Panc1 (cell line): Measurements from ENCODE around the gene FLACC1. TPM values are rescaled to one million over a fixed set of nuclear protein-coding genes. Genes with fewer than 3 reads are reported as not detected.

ENCODE experiments used
- ATAC-seq: fragments of 200-7000 bp; cut with Tn5 transposase; 2 replicates; pipeline ENCODE4 v1.9.1; 2020; ENCODE audit warnings: mild to moderate bottlenecking, moderate library complexity
- BruUV-seq: library from RNA; stranded (reverse); fragments of 400-500 nt; replicated peaks from 2 replicates; lab custom pipeline; 2021; lab: Mats Ljungman, UMichigan
- CTCF ChIA-PET: fragments of 300-600 bp; sonication (Branson Sonifier 250); formaldehyde crosslinking; loops from one replicate; lab custom pipeline; 2022; ENCODE audit warnings: antibody characterized with exemption; lab: Charles Lee
- POLR2A ChIA-PET: fragments of 300-600 bp; sonication (Branson Sonifier 250); formaldehyde crosslinking; loops from one replicate; lab custom pipeline; 2022; ENCODE audit warnings: antibody characterized with exemption; lab: Charles Lee
- DNase-seq: peaks from one replicate; pipeline ENCODE4 v3.0.0-alpha.2; 2010; ENCODE audit warnings: low read depth, low spot score
- H3K27ac ChIP-seq: 2 replicates; pipeline ENCODE4 v1.5.1; 2011; ENCODE audit warnings: mild to moderate bottlenecking, low read length, inconsistent platforms
- H3K27me3 ChIP-seq: fragments of 200-500 bp; sonication (Bioruptor generic); 2 replicates; pipeline ENCODE4 v1.6.0; 2014; ENCODE audit warnings: low read length, inconsistent platforms; ENCODE audit not compliant: control insufficient read depth, insufficient read depth
- H3K36me3 ChIP-seq: fragments of 200-500 bp; sonication (Bioruptor generic); 2 replicates; pipeline ENCODE4 v1.5.1; 2014; ENCODE audit warnings: inconsistent platforms, mild to moderate bottlenecking, low read length, moderate library complexity; ENCODE audit not compliant: control insufficient read depth, insufficient read depth
- H3K4me1 ChIP-seq: 2 replicates; pipeline ENCODE4 v1.5.1; 2011; ENCODE audit warnings: inconsistent platforms, mild to moderate bottlenecking, low read length, moderate library complexity; ENCODE audit not compliant: control insufficient read depth, insufficient read depth
- H3K4me3 ChIP-seq, 2 experiments: 2 replicates each; pipeline ENCODE4 v1.5.1; 2011 to 2012; ENCODE audit warnings: low read depth in 2 of 2, low read length in 2 of 2, mild to moderate bottlenecking in 2 of 2, inconsistent platforms in 1 of 2, moderate library complexity in 1 of 2
- H3K9me3 ChIP-seq: fragments of 200-500 bp; sonication (Bioruptor generic); 2 replicates; pipeline ENCODE4 v1.5.1; 2014; ENCODE audit warnings: low read depth, mild to moderate bottlenecking, inconsistent platforms, low read length, moderate library complexity; ENCODE audit not compliant: control insufficient read depth, insufficient read depth
- CTCF ChIP-seq: fragments of 450-650 bp; IDR thresholded peaks from 2 replicates; pipeline ENCODE4 v1.5.1; 2017; ENCODE audit warnings: mild to moderate bottlenecking
- POLR2AphosphoS5 ChIP-seq: IDR thresholded peaks from 2 replicates; pipeline ENCODE4 v1.6.1; 2012; ENCODE audit warnings: mild to moderate bottlenecking, low read depth, low read length, moderate library complexity
- REST ChIP-seq, 2 experiments: IDR thresholded peaks; 2 replicates each; pipeline ENCODE4 v1.6.1; 2011 to 2012; ENCODE audit warnings: low read depth in 2 of 2, control low read depth in 1 of 2, low read length in 1 of 2, mild to moderate bottlenecking in 1 of 2, moderate library complexity in 1 of 2; ENCODE audit not compliant: insufficient read depth in 1 of 2
- SIN3A ChIP-seq: IDR thresholded peaks from 2 replicates; pipeline ENCODE4 v1.6.1; 2012; ENCODE audit warnings: low read depth, mild to moderate bottlenecking, low read length, moderate library complexity, borderline replicate concordance; ENCODE audit not compliant: insufficient read depth
- TCF7L2 ChIP-seq: IDR thresholded peaks from 2 replicates; pipeline ENCODE4 v1.6.1; 2011; ENCODE audit warnings: mild to moderate bottlenecking, low read depth, low read length, inconsistent platforms
- in situ Hi-C: cut with HindIII; loops from 2 replicates; pipeline ENCODE4 v1.10.0; 2016; ENCODE audit warnings: low sequenced_read_pairs, low pct_unique_long_range_greater_than_20kb
- intact Hi-C: fragments of 100-400 bp; cut with micrococcal nuclease; formaldehyde crosslinking; loops from one replicate; pipeline ENCODE4 v1.10.0; 2022; ENCODE audit not compliant: unreplicated experiment
- total RNA-seq: library from RNA; stranded (reverse); gene quantifications from one replicate; pipeline ENCODE4 v1.2.1, GENCODE V29; 2021; ENCODE audit not compliant: unreplicated experiment

The FLACC1 gene
- total RNA-seq, 1 experiment from 2014 or later = 0.39 TPM

GRCh38 chr2:201378496-201379397, 21.6 kb upstream of the FLACC1 start:
- Histone ChIP-seq H3K27me3 (no peaks in the 10 kb centered on the region), H3K4me1 (no peaks in the 10 kb centered on the region), H3K27ac (no peak overlapping the region), H3K36me3 (no peaks in the 10 kb centered on the region; the same call in none of the 2 replicates), H3K9me3 (no peaks in the 10 kb centered on the region), H3K4me3 (no peak overlapping the region)
- intact Hi-C loops = no loop called here
- ATAC-seq (no peak), DNase-seq (no peak)
- POLR2A ChIA-PET = interaction anchor here (0.6 kb wide), 1 partner anchor 338 kb away, joined by 6 read pairs; no protein-coding TSS in a partner anchor
- CTCF ChIA-PET = no interaction called here
- in situ Hi-C loops = no loop called here
- BruUV-seq = no TSS peak
- TF ChIP-seq REST (IDR thresholded peaks at IDR 0.05; ENCODE audit: insufficient read depth in 1 of 2, low read depth in 2 of 2, low read length in 1 of 2) (no peak), CTCF (no peak), TCF7L2 (no peak), POLR2AphosphoS5 (no peak), SIN3A (no peak)

GRCh38 chr2:201377218-201377617, 20.1 kb upstream of the FLACC1 start:
- no peak for ATAC-seq
- TF ChIP-seq CTCF (no peak), SIN3A (no peak), TCF7L2 (no peak), POLR2AphosphoS5 (no peak), REST (IDR thresholded peaks at IDR 0.05; ENCODE audit: insufficient read depth in 1 of 2, low read depth in 2 of 2, low read length in 1 of 2) (no peak)
- no TSS peak for BruUV-seq

More at GRCh38 chr2:201377218-201377617, 20.1 kb upstream of the FLACC1 start:
- ChIA-PET POLR2A (no interaction called here), CTCF (no interaction called here)
- Histone ChIP-seq H3K36me3 (no peaks in the 10 kb centered on the region; the same call in none of the 2 replicates), H3K4me1 (no peaks in the 10 kb centered on the region), H3K4me3 (no peak overlapping the region), H3K27me3 (no peaks in the 10 kb centered on the region), H3K9me3 (no peaks in the 10 kb centered on the region), H3K27ac (no peak overlapping the region)
- in situ Hi-C loops (no loop called here), intact Hi-C loops (no loop called here)
- no peak for DNase-seq
